Measurements from ENCODE around the gene STARD10.

The STARD10 gene

GRCh38 chr11:72836111-72836510 lies 42.3 kb upstream of the STARD10 start:
- Histone ChIP-seq H3K27ac (ENCODE audit: low read depth, low read length, poor library complexity, severe bottlenecking) (no peak overlapping the region), H3K4me1 (ENCODE audit: insufficient read depth, low read length, severe bottlenecking) (no peaks in the 10 kb centered on the region), H3K4me2 (ENCODE audit: low read length) (no peak overlapping the region), H3K27me3 (ENCODE audit: insufficient read depth, low read length) (no peaks in the 10 kb centered on the region), H3K4me3 (ENCODE audit: low read depth, low read length, poor library complexity, severe bottlenecking) (no peak overlapping the region), H3K9ac (ENCODE audit: low read length) (no peak overlapping the region), H3K79me2 (ENCODE audit: insufficient read depth, low read length) (no peaks in the 10 kb centered on the region), H3K36me3 (ENCODE audit: insufficient read depth, low read length) (peaks cover 58% of the 10 kb centered on the region), H3K9me2 (ENCODE audit: low read depth, low read length) (no peaks in the 10 kb centered on the region), H2AFZ (ENCODE audit: low read length) (no peak overlapping the region), H3K9me3 (ENCODE audit: low read length) (no peaks in the 10 kb centered on the region), H3F3A (ENCODE audit: insufficient read depth, low read length) (no peaks in the 10 kb centered on the region), H4K20me1 (ENCODE audit: insufficient read depth, low read length) (no peaks in the 10 kb centered on the region)
- TF ChIP-seq CTCF (IDR thresholded peaks at IDR 0.05; ENCODE audit: low read length) (no peak), EZH2 (IDR thresholded peaks at IDR 0.05; ENCODE audit: borderline replicate concordance, low read length) (no peak)

DNA sequence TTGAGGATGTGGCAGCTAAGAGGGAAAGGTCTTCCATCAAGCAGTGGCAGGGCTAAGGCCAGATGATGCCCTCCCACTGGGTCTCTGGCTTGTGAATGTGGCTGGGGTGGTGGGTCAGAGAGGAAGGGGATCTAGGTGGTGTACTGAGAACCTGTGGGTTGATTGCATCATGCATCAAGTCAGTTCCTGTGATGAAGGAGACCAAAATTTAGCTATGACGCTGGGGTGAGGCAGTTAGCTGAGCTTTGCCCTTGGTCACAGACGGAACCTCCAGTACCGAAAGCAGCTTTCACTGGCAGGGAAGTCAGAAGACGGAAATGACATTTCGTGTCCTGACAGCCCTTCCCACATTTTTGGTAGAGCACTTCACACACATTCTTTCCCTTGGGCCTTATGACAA lies 41.1 kb upstream of the STARD10 start:
- H3K4me1 ChIP-seq (ENCODE audit: insufficient read depth, low read length, severe bottlenecking), result no peaks in the 10 kb centered on the region
- H3F3A ChIP-seq (ENCODE audit: insufficient read depth, low read length), result no peaks in the 10 kb centered on the region
- no peaks in the 10 kb centered on the region for H4K20me1 ChIP-seq (ENCODE audit: insufficient read depth, low read length)
- H3K27ac ChIP-seq (ENCODE audit: low read depth, low read length, poor library complexity, severe bottlenecking), result no peak overlapping the region
- H3K36me3 ChIP-seq (ENCODE audit: insufficient read depth, low read length), result peaks cover 50% of the 10 kb centered on the region; the same call in 1 of the 2 replicates
- H3K27me3 ChIP-seq (ENCODE audit: insufficient read depth, low read length), result no peaks in the 10 kb centered on the region
- no peak overlapping the region for H2AFZ ChIP-seq (ENCODE audit: low read length)
- H3K79me2 ChIP-seq (ENCODE audit: insufficient read depth, low read length), result no peaks in the 10 kb centered on the region
- no peak overlapping the region for H3K9ac ChIP-seq (ENCODE audit: low read length)
- no peak overlapping the region for H3K4me3 ChIP-seq (ENCODE audit: low read depth, low read length, poor library complexity, severe bottlenecking)
- no peak for TF ChIP-seq CTCF (IDR thresholded peaks at IDR 0.05; ENCODE audit: low read length)
- no peak for TF ChIP-seq EZH2 (IDR thresholded peaks at IDR 0.05; ENCODE audit: borderline replicate concordance, low read length)
- no peak overlapping the region for H3K4me2 ChIP-seq (ENCODE audit: low read length)
- H3K9me2 ChIP-seq (ENCODE audit: low read depth, low read length), result no peaks in the 10 kb centered on the region
- no peaks in the 10 kb centered on the region for H3K9me3 ChIP-seq (ENCODE audit: low read length)

DNA sequence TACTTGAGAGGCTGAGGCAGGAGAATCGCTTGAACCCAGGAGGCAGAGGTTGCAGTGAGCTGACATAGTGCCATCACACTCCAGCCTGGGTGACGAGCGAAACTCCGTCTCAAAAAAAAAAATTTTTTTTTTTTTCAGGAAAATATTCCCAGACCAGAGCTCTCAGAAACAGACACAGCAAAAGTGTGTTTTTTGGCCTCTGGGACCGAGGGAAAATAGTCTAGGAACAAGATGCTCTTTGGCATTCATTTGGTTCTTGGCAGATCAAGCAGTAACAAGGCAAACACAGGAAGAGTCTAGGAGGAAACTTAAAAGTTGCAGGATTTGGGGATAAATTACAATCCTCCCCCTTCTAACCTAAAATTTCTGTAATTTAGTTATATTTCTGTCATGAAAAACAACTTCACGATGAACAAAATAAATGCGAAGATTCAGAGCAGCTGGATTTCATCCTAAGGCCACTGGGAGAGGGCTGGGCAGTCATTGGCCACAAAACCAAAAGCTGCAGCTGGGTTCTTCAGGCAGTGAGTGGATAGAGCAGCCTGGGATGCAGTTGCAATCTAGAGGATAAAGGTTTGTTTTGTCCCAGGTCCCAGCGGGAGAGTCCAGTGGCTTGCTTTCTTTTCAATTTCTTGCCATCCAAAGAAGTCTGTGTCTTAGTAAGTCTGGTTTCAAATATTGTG lies 40.1 kb upstream of the STARD10 start:
- Histone ChIP-seq H3K9me3 (ENCODE audit: low read length) (no peaks in the 10 kb centered on the region), H3F3A (ENCODE audit: insufficient read depth, low read length) (no peaks in the 10 kb centered on the region), H3K36me3 (ENCODE audit: insufficient read depth, low read length) (peaks cover 42% of the 10 kb centered on the region; the same call in 1 of the 2 replicates), H3K4me2 (ENCODE audit: low read length) (no peak overlapping the region), H3K27me3 (ENCODE audit: insufficient read depth, low read length) (no peaks in the 10 kb centered on the region), H3K9ac (ENCODE audit: low read length) (no peak overlapping the region), H3K9me2 (ENCODE audit: low read depth, low read length) (no peaks in the 10 kb centered on the region), H2AFZ (ENCODE audit: low read length) (no peak overlapping the region), H3K4me1 (ENCODE audit: insufficient read depth, low read length, severe bottlenecking) (no peaks in the 10 kb centered on the region), H3K79me2 (ENCODE audit: insufficient read depth, low read length) (no peaks in the 10 kb centered on the region), H4K20me1 (ENCODE audit: insufficient read depth, low read length) (no peaks in the 10 kb centered on the region), H3K4me3 (ENCODE audit: low read depth, low read length, poor library complexity, severe bottlenecking) (no peak overlapping the region), H3K27ac (ENCODE audit: low read depth, low read length, poor library complexity, severe bottlenecking) (no peak overlapping the region)
- TF ChIP-seq EZH2 (IDR thresholded peaks at IDR 0.05; ENCODE audit: borderline replicate concordance, low read length) (no peak), CTCF (IDR thresholded peaks at IDR 0.05; ENCODE audit: low read length) (no peak)
